Occipital lobe (tissue), 2 donors: ENCODE results near the gene POLN. TPM values are rescaled to one million over a fixed set of nuclear protein-coding genes. Genes with fewer than 3 reads are reported as not detected.

Experiments used
- DNase-seq: peaks from one replicate; lab custom pipeline; 2025; lab: John Stamatoyannopoulos, UW
- total RNA-seq: library from RNA; depleted of rRNA; stranded (reverse); fragments of >200 nt; gene quantifications from one replicate; pipeline ENCODE4 v1.2.3, GENCODE V29; 2014

Gene POLN
- total RNA-seq, 1 donor from 2014 or later, result 7.8 TPM

DNA sequence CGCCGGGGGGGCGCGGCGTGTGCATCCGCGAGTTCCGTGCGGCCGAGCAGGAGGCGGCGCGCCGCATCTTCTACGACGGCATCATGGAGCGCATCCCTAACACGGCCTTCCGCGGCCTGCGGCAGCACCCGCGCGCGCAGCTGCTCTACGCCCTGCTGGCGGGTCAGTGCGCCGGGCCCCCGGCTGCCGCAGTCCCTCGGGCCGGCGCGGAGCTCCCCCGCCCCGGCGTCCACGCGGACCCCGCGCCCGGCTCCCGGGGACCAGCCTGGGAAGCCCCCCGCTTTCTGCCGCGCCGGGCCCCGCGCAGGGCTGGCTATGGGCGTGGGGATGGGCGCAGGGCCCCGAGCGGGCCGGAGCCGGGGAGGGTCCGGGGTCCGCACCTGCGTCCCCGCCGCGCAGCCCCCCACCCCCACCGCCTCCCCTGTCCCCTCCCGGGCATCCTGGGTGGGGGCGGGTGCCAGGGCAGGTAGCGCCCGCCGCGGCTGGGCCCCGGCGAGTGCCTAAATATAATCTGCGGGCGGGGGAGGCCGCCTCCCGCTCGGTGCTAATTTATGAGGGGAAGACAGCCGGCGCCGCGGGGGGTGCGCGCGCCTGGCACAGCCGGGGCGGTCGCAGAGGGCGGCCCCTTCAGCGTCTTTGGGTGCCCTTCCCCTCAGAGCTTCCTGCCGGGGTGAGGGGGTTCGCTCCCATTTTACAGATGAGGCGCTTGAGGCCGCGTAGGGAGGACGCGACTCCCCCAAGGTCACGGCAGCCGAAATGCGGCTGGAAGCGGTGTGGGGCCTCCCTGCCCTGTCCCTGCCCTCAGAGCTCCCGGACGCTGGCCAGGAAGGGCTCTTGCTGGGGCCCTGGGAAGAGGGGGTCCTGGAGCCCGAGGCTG, 182.0 kb downstream of the POLN start:
- DNase-seq, result no peak

DNA sequence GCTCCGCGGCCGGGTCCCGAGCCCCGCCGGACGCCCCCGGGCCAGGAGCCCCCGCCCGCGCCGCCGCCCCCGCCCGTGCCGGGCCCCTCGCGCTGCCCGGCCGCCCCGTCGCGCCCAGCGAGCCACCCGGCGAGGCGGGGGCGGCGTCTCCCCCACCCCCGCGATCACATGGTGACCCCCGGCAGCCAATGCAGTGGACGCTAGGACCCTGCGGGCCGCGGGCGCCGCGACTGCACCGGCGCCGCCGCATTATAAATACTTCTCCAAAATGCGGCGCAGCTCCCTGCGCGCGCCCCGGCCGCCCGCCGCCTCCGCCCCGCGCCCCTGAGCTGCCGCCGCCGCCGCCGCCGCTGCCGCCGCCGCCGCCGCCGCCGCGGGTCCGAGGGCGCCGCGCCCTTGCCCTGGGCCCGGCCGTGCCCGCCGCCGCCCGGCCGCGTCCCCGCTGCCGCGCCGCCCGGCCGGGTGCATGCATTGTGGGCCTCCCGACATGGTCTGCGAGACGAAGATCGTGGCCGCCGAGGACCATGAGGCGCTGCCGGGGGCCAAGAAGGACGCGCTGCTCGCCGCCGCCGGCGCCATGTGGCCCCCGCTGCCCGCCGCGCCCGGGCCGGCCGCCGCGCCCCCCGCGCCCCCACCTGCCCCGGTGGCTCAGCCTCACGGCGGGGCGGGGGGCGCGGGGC, 182.7 kb downstream of the POLN start, which contains the start of gene NAT8L:
NAT8L (plus strand) TSS at position 282 of the 680 bp plus-strand sequence; CDS start at position 467, 185 bp downstream.
- DNase-seq, result peak; percentile 70

DNA sequence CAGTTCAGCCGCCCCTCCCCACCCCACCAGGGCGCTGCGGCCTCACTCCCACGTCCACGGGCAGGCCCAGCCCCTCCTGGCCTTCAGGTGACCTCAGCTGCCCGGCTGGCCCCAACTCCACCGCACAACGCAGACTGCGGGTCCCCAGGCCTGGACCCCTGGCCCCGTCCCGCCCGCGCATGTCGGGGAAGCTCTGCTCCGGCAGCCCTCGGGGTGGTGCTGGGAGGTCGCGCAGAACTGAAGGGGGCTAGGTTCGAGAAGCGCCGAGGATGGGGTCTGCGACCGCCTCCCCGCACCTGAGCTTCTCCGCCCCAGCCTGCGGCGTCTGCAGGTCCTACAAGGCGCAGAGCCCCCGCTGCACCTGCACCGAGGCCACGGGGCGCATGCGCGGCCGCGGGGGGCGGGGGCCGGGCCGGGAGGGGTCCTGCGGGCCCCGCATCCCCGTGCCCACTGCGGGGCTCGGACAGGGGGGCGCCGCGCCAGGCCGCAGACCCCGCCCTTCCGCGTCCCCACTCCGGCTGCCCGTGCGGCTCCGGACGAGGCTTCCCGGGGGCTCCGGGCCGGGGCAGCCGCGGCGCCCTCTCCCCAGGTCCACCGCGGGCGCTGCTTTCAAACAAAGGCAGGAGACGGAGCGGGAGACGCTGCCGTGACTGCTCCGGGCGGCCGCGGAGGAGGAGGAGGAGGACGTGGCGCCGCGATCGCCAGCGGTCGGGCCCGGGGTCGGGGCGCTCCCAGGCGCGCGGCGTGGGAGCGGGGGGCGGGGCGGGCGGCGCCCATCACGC, 183.5 kb downstream of the POLN start:
- peak; percentile 40 for DNase-seq

DNA sequence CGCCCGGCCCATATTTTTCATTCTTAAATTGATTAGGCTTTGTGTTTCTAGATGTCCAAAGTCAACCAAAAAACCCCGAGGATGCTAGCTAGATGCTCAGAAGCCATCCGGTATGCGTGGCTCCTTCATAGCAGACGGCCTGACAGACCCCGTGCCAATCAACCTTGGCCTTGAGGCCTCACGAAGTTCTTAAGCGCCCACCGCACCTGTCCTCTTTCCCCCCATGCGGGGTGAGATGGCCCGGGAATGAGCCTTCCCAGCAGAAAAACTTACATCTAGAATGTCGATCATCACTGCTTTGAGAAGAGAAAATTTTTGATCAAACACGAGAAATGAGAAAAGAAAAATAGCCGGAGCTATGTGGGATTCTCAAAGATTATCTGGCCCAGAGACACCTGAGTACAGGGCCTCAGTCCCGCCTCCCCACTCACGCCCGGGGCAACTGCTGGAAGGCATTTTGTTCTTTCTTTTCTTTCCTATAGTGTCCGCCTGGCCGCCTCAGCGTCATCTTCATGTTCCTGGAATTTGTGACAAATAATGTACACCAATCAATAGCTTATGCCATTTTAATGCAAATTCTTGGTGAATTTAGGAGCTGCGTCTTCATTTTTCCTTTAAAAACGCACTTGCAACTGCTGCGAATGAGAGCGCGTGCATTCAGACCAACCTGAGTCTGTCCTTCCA, 184.4 kb downstream of the POLN start:
- DNase-seq, result no peak

DNA sequence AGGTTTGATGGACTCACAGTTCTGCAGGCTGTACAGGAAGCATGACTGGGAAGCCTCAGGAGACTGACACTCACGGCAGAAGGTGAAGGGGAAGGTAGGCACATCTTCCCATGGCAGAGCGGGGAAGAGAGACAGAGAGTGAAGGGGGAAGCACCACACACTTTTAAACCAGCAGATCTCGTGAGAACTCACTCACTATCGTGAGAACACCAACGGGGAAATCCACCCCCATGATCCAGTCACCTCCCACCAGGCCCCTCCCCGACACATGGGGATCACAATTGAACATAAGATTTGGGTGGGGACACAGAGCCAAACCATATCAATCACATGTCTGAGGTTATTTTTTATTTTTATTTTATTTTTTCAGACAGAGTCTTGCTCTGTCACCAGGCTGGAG, 187.7 kb downstream of the POLN start:
- no peak for DNase-seq

DNA sequence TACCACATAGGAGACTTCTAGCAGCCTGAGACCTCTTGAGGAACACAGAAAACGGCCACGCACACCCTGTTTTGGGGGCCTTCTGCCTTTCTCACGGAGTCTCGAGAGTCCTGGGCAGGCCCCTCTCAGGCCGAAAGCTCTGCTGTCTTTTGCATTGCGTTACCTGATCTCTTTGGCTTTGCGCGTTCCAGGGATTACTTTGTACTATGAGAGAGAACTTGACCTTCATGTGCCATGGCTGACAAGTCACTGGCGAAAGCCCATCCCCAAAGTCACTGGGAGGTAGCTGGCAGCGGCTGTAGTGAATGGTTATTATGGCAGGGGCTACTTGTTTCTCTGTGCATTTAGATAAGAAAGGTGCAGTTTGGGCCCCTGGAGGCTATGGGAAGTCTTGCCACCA, 190.8 kb downstream of the POLN start:
- DNase-seq, result no peak

DNA sequence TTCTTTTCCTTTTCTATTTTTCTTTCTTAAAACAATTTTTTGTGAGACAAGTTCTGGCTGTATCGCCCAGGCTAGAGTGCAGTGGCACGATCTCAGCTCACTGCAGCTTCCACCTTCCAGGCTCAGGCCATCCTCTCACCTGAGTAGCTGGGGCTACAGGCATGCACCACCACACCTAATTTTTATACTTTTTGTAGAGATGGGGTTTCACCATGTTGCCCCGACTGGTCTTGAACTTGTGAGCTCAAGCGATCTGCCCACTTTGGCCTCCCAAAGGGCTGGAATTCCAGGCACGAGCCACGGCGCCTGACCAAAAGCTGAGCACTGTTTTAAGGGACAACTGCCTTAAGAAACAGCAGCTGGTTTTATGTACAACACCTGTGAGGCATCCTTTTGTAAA, 192.1 kb downstream of the POLN start:
- DNase-seq, result no peak

DNA sequence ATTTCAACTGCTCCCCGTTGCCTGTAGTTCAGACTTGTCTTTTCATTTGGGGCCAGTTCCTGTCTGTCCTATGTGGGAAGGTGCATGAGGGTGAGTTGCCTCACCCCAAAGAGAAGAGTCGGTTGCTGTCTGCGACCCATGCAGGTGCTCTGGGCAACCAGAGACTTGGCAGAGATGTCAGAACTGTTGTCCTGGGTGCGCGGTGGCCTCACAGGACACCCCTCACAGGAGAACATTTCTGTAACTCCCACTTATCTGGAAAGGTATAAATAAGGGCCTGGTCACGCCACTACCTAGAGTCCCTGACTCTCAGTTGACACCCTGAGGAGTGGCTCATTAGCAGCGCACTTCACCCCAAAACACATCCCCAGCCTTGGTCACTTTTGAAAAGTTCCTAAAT, 192.5 kb downstream of the POLN start:
- DNase-seq, result no peak

DNA sequence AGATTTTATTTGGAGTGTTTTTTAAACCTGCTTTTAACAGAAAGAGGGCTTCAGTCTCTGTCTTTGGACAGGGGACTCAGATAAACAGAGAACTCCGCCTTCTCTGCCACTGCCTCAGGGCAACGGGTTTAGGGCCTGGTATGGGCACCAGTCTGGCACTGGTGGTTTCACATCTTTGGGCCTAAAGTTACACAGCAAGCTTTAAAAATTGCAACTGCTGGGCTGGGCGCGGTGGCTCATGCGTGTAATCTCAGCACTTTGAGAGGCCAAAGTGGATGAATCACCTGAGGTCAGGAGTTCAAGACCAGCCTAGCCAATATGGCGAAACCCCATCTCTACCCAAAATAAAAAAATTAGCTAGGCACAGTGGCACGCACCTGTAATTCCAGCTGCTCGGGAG, 193.1 kb downstream of the POLN start:
- no peak for DNase-seq

DNA sequence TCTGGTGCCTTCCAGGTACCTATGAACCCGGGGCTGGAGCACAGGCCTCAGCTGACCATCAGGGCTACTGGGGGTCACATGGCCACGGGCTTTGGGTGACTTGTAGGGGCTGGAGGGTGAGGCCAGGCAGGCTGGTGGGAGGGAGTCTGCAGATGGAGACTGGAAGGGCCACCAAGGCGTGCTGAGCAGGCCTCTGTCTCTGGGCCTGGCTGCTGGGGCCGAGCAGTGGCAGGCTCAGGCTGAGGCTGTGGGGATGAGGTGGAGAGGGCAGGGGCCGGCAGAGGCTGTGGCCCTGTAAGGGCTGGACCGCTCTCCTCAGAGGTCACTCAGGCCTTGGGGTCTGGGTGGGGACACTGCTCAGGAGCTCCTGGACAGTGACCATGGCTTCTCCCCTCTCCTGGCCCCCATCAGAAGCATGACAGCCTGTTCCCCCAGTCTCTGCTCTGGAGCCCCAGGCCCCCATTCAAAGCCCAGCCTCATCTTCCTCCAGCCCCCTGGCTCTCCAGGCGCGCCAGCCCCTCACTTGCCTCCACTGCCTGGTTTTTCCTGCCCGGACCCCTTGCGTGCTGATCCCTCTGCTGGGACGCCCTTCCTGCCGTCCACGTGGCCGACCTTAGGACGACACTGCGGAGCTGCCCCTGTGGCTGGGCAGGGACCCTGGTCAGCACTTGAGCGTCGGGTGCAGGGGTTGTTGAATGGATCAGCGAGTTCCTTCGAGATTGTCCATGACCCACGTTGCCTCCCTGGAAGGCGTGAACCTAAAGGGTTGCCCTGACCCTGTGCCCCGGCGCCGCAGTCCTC, 193.9 kb downstream of the POLN start:
- no peak for DNase-seq

DNA sequence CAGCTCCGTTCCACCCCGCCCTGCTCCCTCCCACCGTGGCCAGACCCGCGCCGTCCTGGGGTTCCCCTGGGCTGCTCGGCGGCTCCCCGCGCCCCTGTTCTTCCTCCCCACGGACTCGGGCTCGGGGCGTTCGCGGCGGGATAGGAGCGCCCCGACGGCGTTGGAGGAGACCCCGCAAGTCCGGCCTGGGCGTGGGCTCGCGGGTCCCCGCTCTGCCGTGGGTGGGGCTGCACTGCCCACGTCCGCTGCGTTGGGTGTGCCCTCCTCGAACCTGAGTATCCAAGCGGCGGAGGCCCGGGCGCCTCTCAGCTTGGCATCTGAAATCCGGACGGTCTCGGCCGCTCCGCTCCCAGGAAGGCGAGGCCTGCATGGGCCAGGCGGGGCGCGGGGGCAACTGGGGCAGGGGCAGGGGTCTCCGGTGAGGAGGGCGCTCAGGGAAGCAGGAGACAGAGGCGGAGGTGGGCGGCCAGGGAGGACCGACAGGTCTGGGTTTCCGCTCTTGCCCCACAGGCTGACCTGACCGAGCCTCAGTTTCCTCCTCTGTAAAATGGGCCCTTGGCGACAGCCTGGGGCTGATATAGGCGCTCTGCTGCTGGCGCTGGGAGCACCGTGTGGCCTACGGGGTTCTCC, 194.8 kb downstream of the POLN start:
- DNase-seq, result no peak

DNA sequence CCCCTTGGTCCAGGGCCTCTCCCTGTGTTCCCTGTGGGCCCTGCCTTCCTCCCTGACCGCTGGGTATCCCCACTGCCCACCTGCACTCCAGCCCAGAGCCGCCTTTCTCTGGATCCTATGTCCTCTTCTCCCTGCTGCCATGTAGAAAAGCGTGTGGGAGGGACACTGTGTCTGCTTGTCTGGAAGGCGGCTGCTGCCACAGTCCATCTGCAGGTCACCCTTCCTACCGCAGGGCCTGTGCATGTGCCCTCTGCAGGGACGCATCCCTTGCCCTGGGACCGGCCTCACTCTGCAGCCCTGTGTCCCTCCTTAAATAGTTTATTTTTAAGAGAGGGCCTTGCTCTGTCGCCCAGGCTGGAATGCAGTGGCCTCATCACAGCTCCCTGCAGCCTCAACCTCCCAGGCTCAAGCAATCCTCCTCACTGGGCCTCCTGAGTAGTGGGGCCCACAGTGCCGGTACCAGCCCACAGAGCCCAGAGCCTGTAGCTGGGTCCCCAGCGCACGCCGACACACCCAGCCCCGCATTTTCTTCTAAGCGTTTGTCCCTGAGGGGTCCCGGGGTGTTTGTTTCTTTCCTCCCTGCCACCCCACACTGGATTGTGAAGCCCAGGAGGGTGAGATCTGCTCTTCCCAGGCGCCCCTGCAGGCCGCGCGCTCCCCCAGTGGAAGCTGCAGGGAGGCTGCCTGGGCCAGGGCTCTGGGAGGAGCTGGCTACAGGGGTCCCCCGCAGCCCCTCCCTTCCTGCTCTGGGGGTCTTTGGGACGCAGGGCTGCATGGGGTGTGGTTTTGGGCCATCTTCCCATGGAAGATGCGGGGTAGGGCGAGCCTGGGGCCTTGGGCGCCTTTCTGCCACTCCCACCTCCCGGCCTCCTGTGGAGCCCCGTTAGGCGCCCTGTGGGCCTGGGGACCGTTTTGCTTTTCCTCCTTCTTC, 195.6 kb downstream of the POLN start:
- no peak for DNase-seq

DNA sequence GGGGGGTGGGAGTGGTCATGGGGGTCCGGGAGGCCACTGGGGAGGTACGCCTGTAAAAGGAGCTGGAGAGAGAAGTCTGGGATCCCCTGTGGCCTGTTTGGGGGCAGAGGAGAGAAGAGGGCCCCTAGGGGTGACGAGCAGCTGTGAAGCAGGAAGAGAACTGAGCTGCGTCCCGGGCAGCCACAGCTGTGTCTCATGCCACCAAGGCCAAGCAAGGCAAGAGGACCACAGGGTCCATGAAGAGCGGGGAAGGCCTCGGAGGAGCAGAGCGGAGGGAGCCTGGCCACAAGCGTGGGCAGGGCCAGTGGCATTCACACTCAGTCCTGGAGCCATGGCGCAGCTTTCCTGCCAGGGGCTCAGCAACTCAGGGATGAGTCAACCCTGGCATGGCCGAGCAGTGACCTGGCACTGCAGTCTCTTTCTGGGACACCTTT, 196.4 kb downstream of the POLN start:
- DNase-seq, result no peak

DNA sequence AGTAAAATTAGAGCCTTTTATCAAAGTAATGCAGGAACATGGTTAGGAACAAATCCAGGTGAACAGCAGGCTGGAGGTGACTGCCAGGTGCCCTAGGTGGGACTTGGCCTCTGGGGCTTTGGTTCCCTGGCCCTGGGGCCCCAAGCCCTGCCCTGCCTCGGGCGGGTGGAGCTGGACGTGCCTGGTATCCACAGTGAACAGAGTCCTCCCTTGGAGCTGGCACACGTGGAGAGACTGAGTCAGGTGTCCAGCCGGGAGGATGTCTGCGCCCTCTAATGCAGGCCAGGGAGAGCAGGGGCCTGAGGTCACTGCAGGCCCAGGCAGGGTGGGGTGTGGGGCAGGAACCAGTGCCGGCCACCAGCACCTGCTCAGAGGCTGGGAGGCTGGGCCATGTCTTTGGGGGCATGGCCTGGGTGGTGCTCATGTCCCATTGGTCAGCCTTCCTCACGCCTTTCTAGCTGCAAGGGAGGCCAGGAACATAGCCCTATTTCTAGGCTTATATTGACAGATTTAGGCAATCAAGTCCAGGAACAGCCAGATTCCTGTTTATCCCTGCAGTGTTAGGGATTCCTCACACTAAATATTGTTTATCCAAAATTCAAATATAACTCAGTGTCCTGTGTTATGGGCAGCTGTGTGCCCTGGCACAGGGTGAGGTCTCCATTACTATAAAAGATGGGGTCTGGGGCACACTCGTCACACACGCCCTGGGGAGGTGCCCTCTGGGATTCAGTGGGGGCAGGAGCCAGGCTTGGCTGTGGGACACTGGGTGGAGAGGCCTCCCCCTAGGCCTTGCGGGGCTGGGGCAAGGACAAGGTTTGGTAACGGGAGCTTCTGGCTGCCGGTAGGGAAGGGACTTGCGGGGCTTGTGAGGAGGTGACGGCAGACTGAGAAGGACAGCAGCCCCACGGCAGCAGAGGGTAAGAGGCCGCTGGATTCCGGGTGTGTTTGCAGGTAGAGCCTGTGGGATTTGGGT, 197.1 kb downstream of the POLN start:
- DNase-seq, result no peak

DNA sequence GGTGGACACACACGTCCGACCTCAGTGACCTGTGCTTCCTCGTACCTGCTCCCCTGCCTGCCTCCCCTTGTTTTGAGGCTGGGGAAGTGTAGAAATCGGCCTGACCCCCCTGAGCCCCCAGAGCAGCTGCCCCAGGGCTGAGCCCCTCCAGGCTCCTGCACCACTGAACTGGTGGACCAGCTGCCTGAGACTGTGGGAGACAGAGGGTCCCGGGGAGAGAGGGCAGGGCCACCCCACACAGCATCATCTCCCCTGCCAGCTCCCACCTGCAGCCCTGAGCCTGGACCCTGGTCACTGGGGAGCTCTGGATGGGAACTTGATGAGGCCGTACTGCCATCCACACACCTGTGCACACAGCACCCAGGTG, 197.8 kb downstream of the POLN start:
- no peak for DNase-seq

DNA sequence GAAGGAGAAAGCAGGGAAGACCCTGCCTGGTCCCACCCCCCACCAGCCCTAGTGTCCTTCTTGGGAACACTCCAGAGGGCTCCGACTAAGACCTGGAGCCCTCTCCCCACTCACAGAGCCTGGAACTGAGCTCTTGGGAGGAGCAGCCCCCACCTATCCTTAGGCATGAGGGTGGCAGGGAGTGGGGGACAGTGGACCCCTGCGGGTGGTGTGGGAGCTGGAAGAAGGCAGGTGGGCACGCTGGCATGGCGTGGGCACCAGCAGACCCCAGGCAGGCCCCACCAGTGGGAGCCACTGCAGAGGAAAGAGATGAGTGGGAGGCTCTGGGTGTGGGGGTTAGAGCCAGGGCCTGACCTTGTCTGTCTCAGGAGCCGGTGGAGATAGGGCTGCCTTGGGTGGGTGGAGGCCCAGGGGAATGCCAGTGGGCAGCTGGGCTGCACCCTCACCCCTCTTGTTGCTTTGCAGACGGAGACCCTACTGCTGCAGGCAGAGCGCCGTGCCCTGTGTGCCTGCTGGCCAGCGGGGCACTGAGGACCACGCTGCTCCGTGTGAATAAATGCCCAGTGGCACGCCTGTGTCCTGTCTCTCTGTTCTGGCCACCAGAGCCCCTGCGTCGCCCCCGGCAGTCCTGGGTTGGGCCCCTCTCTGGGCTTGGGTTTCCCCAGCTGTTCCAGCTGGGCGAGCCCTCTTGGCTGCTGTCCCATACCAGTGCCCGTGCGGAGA, 198.4 kb downstream of the POLN start:
- no peak for DNase-seq

DNA sequence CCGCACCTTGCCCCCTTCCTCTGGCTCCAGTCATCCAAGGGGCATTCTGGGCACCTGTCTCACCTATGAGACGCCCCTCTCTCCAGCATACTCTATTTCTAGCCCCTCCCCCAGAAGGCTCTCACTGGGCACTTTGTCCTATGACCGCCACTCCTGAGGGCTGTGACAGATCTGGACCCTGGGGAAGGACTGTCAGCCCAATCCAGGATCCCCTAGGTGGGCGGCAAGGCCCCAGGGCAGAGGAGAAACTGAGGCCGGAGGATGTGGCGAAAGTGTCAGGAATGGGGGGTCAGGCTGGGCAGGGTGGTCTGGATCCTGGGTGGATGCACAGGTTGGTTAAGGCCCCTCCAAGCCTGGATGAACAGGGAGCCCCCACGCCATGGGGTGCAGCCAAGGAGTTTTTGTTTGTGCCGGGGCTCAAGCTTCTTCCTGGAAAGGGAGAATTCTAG, 198.9 kb downstream of the POLN start:
- no peak for DNase-seq
